ENCODE results near the gene GCN1.

- TF ChIP-seq CTCF (IDR thresholded peaks at IDR 0.05; ENCODE audit: low read depth, low read length) (no peak), POLR2A (IDR thresholded peaks at IDR 0.05; ENCODE audit: extremely low read depth, insufficient read length) (no peak)
These were observed 27.8 kb upstream of the GCN1 start for GRCh38 chr12:120222288-120222832.

All from NB4 (cell line).